GM10266 (cell line): ENCODE results near the gene PLA2G12B.
"Not testable (repeated sequence)": the region's sequence is repeated elsewhere in the genome, so short reads cannot be mapped to it uniquely, and the experiment has no call there.

Source experiments
- DNase-seq: peaks from one replicate; pipeline ENCODE4 v3.0.0; 2012; ENCODE audit errors: extremely low spot score
- TF ChIP-seq, protein P1 (sequence below): IDR thresholded peaks from 2 replicates; pipeline ENCODE4 v1.5.1; 2012; ENCODE audit warnings: mild to moderate bottlenecking, low read depth; ENCODE audit not compliant: control insufficient read depth, insufficient read depth; ENCODE audit errors: missing control alignments

Gene PLA2G12B

DNA sequence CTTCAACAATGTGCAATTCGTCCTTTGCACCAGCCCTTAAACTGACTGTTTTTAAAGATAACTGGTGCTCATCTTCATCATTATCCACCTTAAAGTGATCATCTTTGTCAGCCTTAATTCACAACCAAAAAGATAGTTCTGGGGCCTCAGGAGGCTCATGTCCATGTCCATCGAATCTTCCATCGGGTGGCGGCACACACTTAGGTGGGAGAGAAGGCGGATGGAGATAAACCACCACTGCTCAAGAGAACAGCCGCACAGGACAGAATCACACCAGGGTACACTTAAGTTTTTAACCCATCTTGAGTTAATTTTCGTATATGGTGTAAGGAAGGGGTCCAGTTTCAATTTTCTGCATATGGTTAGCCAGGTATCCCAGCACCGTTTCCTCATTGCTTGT lies 36.3 kb downstream of the PLA2G12B start:
- TF ChIP-seq, protein P1, sequence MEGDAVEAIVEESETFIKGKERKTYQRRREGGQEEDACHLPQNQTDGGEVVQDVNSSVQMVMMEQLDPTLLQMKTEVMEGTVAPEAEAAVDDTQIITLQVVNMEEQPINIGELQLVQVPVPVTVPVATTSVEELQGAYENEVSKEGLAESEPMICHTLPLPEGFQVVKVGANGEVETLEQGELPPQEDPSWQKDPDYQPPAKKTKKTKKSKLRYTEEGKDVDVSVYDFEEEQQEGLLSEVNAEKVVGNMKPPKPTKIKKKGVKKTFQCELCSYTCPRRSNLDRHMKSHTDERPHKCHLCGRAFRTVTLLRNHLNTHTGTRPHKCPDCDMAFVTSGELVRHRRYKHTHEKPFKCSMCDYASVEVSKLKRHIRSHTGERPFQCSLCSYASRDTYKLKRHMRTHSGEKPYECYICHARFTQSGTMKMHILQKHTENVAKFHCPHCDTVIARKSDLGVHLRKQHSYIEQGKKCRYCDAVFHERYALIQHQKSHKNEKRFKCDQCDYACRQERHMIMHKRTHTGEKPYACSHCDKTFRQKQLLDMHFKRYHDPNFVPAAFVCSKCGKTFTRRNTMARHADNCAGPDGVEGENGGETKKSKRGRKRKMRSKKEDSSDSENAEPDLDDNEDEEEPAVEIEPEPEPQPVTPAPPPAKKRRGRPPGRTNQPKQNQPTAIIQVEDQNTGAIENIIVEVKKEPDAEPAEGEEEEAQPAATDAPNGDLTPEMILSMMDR = no peak
- DNase-seq = no peak

DNA sequence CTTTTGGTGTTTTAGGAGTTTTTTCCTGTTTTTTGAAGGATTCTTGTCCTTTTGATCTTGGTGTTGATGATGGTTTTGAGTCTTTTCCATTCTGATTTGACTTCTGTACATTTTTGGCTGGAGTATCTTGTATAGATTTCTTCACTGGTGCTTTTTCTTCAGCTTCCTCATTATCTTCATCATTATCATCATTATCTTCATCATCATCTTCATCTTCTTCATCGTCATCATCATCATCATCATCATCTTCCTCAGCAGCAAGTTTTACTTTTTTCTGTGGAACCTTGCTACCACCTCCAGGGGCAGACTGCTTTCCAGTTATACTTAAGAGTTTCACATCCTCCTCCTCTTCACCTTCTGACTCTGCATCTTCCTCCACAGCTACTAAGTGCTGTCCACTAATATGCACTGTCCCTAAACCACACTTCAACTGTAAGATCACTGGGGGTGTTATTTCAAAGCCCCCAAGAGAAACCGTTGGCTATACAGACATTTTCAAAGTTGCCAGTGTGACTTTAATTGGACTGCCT lies 36.7 kb downstream of the PLA2G12B start:
- not testable (repeated sequence) for DNase-seq

DNA sequence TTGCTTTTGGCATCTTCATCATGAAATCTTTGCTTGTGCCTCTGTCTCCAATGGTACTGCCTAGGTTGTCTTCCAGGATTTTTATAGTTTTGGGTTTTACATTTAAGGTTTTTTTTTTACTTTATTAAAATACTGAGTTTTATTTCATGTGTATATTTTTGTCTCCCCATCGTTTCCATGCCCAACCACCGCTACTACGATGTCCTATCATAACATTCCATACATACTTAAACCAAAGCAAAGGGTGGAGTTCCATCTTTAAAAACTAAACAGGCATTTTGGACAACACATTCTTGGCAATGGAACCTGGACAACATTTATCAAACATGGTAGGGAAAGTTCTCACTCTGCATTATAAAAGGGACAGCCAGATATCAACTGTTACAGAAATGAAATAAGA lies 37.4 kb downstream of the PLA2G12B start:
- not testable (repeated sequence) for DNase-seq

DNA sequence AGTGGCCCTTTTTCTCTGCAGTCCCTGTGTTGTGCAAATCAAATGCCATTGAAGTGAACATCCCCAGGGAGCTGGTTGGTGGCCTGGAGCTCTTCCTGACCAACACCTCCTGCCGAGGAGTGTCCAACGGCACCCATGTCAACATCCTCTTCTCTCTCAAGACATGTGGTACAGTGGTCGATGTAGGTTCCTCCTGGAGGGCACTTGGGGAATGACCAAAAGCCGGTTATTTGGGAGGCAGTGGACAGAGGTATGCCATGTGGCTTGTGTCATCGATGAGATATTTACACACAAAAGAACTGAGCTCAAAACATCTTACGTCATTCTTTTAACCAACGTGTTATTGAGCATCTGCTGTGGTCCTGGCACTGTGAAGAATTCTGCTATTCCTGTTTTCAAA lies 41.3 kb downstream of the PLA2G12B start:
- DNase-seq = no peak
- TF ChIP-seq, protein P1 = no peak

DNA sequence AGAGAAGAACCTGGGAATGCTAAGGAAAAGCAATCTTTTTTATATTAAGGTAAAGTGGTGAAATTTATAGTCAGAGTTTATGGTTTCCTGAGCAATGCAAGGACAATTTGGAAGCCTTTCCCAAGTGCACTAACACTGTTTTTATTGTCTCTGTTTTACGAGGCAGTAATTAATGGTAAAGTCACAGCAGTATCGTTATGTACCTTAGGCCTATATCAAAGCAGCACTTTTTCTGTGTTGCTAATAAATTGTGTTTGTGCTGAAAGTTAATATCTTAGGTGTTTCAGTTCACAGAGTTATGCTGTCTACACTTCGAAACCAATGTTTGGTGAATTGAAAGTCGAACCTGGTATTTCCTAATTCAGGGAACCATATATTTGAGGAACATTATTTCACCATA lies 41.9 kb downstream of the PLA2G12B start:
- DNase-seq = no peak
- TF ChIP-seq, protein P1 = no peak

DNA sequence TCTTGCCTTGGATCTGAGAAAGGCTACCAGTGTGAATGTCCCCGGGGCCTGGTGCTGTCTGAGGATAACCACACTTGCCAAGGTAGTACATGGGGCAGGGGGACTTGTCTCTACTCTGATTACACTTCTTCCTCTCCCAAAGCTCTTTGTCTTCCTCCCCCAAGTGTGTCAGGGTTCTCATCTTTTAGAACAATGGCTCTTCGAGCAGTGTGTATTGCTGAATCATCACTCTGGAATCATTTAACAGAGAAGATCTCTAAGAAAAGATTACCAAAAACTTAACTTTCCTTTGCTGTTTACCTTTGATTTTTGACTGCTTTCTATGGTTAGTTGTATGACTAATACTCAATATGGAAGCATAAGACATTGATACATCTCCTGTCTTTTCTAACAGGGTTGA lies 42.8 kb downstream of the PLA2G12B start:
- no peak for DNase-seq
- TF ChIP-seq, protein P1 = no peak

DNA sequence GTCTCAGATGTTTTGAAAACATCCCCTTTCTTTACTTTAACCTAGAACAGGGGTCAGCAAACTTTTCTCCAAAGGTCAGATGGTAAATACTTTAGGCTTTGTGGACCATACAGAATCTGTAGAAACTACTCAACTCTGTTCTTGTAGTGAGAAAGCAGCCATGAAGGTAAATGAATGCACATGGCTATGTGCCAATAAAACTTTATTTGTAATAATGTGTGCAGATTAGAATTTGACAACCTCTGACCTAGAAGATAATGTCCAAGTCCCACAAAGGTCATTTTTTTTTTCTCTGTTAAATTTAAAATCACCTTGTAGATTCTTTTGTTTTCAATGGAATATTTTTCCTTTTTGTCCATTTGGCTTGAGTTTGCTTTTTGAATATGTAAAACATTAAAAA lies 43.9 kb downstream of the PLA2G12B start:
- no peak for DNase-seq

DNA sequence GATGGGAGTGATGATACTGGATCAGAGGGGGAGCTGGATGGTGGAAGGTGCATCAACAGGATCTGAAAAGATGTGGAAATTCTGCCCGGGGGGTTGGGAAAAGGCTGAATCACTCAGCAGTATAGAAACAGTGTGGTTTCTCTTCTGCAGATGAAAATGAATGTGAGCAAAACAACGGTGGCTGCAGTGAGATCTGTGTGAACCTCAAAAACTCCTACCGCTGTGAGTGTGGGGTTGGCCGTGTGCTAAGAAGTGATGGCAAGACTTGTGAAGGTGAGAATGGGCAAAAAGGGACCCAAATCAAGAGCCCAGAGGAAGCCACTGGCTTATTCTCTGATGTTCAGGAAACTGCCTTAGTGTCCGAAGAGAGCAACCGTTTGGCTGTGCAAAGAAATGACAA lies 48.2 kb downstream of the PLA2G12B start:
- no peak for DNase-seq
- TF ChIP-seq, protein P1 = no peak

More for the DNA sequence above, 43.9 kb downstream of the PLA2G12B start:
- TF ChIP-seq, protein P1 = no peak
